WTC11 (cell line): ENCODE measurements around the gene PDE4B. TPM values are rescaled to one million over a fixed set of nuclear protein-coding genes. Genes with fewer than 3 reads are reported as not detected.

Experiments
- ATAC-seq: fragments of 200-7000 bp; cut with Tn5 transposase; 2 replicates; pipeline ENCODE4 v1.10.0; 2021; ENCODE audit warnings: mild to moderate bottlenecking, moderate library complexity
- CTCF ChIA-PET: fragments of 300-600 bp; sonication (Branson Sonifier 250); formaldehyde crosslinking; loops from one replicate; lab custom pipeline; 2021; ENCODE audit warnings: antibody characterized with exemption; lab: Charles Lee
- POLR2A ChIA-PET: fragments of 350-600 bp; sonication (Branson Sonifier 250); formaldehyde crosslinking; loops from one replicate; lab custom pipeline; 2021; ENCODE audit warnings: antibody characterized with exemption; lab: Charles Lee
- DNase-seq: peaks from one replicate; pipeline ENCODE4 v3.0.0; 2021; ENCODE audit warnings: low spot score
- H3K27ac Mint-ChIP-seq: 2 replicates; pipeline ENCODE4 v1.8.0; 2021; ENCODE audit warnings: mixed read lengths
- H3K27me3 Mint-ChIP-seq: 2 replicates; pipeline ENCODE4 v1.8.0; 2021; ENCODE audit warnings: low read depth, mild to moderate bottlenecking, moderate library complexity, mixed read lengths
- H3K36me3 Mint-ChIP-seq: 2 replicates; pipeline ENCODE4 v1.8.0; 2021; ENCODE audit warnings: mixed read lengths
- H3K4me1 Mint-ChIP-seq: 2 replicates; pipeline ENCODE4 v1.8.0; 2022; ENCODE audit warnings: mixed read lengths
- H3K4me3 Mint-ChIP-seq: 2 replicates; pipeline ENCODE4 v1.8.0; 2021; ENCODE audit warnings: mild to moderate bottlenecking, moderate library complexity, mixed read lengths
- H3K9me3 Mint-ChIP-seq: 2 replicates; pipeline ENCODE4 v1.8.0; 2021; ENCODE audit warnings: mixed read lengths
- AFF4 ChIP-seq: sonication (generic); formaldehyde crosslinking; IDR thresholded peaks from 2 replicates; pipeline ENCODE4 v1.8.1; 2023; ENCODE audit warnings: mild to moderate bottlenecking, missing genetic modification reagents, borderline replicate concordance
- AR ChIP-seq: fragments of 250-450 bp; sonication (Bioruptor Pico); IDR thresholded peaks from 2 replicates; pipeline ENCODE4 v1.9.0; 2021; ENCODE audit warnings: mild to moderate bottlenecking
- ATF6 ChIP-seq: sonication (generic); formaldehyde crosslinking; IDR thresholded peaks from 2 replicates; pipeline ENCODE4 v1.8.1; 2023; ENCODE audit warnings: mild to moderate bottlenecking, missing genetic modification reagents
- CREB1 ChIP-seq: sonication (generic); formaldehyde crosslinking; IDR thresholded peaks from 2 replicates; pipeline ENCODE4 v1.8.0; 2023; ENCODE audit warnings: mild to moderate bottlenecking, missing genetic modification reagents
- CREM ChIP-seq: sonication (generic); formaldehyde crosslinking; IDR thresholded peaks from 2 replicates; pipeline ENCODE4 v1.8.1; 2022; ENCODE audit warnings: mild to moderate bottlenecking, missing genetic modification reagents, moderate library complexity
- ELF4 ChIP-seq: sonication (generic); formaldehyde crosslinking; IDR thresholded peaks from 2 replicates; pipeline ENCODE4 v1.8.1; 2022; ENCODE audit warnings: low read depth, mild to moderate bottlenecking, moderate library complexity, missing genetic modification reagents
- GRHL2 ChIP-seq: fragments of 250-450 bp; sonication (Bioruptor Pico); IDR thresholded peaks from 2 replicates; pipeline ENCODE4 v1.8.0; 2022; ENCODE audit warnings: mild to moderate bottlenecking, moderate library complexity; ENCODE audit not compliant: insufficient replicate concordance, severe bottlenecking
- MLX ChIP-seq: sonication (generic); formaldehyde crosslinking; IDR thresholded peaks from 2 replicates; pipeline ENCODE4 v1.8.1; 2023; ENCODE audit warnings: mild to moderate bottlenecking, missing genetic modification reagents, moderate library complexity
- NFE2L1 ChIP-seq: sonication (generic); formaldehyde crosslinking; IDR thresholded peaks from 2 replicates; pipeline ENCODE4 v1.8.1; 2023; ENCODE audit warnings: missing genetic modification reagents
- NR3C1 ChIP-seq: sonication (generic); formaldehyde crosslinking; conservative IDR thresholded peaks from 2 replicates; pipeline ENCODE4 v1.8.1; 2023; ENCODE audit warnings: low read depth, mild to moderate bottlenecking, missing genetic modification reagents
- RELA ChIP-seq: sonication (generic); formaldehyde crosslinking; IDR thresholded peaks from 2 replicates; pipeline ENCODE4 v1.8.1; 2022; ENCODE audit warnings: missing genetic modification reagents, mild to moderate bottlenecking, borderline replicate concordance
- SMAD3 ChIP-seq: sonication (generic); formaldehyde crosslinking; IDR thresholded peaks from 2 replicates; pipeline ENCODE4 v1.8.0; 2022; ENCODE audit warnings: missing genetic modification reagents, mild to moderate bottlenecking, borderline replicate concordance
- TP53 ChIP-seq: sonication (generic); formaldehyde crosslinking; IDR thresholded peaks from 2 replicates; pipeline ENCODE4 v1.8.1; 2023; ENCODE audit warnings: mild to moderate bottlenecking, missing genetic modification reagents
- ZNF121 ChIP-seq: sonication (generic); formaldehyde crosslinking; IDR thresholded peaks from 2 replicates; pipeline ENCODE4 v1.8.0; 2023; ENCODE audit warnings: missing genetic modification reagents
- ZNF317 ChIP-seq: sonication (generic); formaldehyde crosslinking; IDR thresholded peaks from 2 replicates; pipeline ENCODE4 v1.8.1; 2023; ENCODE audit warnings: low read depth, mild to moderate bottlenecking, moderate library complexity, missing genetic modification reagents, borderline replicate concordance
- total RNA-seq: library from RNA; stranded (reverse); gene quantifications from 3 replicates; pipeline ENCODE4 v1.2.3, GENCODE V29; 2021
- TF ChIP-seq, protein P1 (sequence below): sonication (generic); formaldehyde crosslinking; IDR thresholded peaks from 2 replicates; pipeline ENCODE4 v1.8.1; 2023; ENCODE audit warnings: mild to moderate bottlenecking, missing genetic modification reagents
- TF ChIP-seq, protein P2 (sequence below): sonication (generic); formaldehyde crosslinking; conservative IDR thresholded peaks from 2 replicates; pipeline ENCODE4 v1.8.1; 2023; ENCODE audit warnings: mild to moderate bottlenecking, low read depth, missing genetic modification reagents, moderate library complexity
- TF ChIP-seq, protein P3 (sequence below): sonication (generic); formaldehyde crosslinking; IDR thresholded peaks from 2 replicates; pipeline ENCODE4 v1.8.0; 2023; ENCODE audit warnings: missing genetic modification reagents, mild to moderate bottlenecking, borderline replicate concordance

Gene PDE4B
- total RNA-seq, 1 experiment from 2014 or later: 8.0 TPM

- H3K9me3 Mint-ChIP-seq: peaks cover 36% of the 10 kb centered on the region
- H3K36me3 Mint-ChIP-seq: peaks cover 33% of the 10 kb centered on the region
- ChIA-PET CTCF (no interaction called here), POLR2A (interaction anchor here (0.7 to 1.1 kb wide), 2 partner anchors 28 to 293 kb away, joined by 3 to 5 read pairs; no protein-coding TSS in a partner anchor)
- H3K4me3 Mint-ChIP-seq: no peak overlapping the region
- ATAC-seq: no peak
- H3K4me1 Mint-ChIP-seq: peaks cover 29% of the 10 kb centered on the region
- H3K27me3 Mint-ChIP-seq: no peaks in the 10 kb centered on the region
- no peak for DNase-seq
- no peak overlapping the region for H3K27ac Mint-ChIP-seq
- TF ChIP-seq AR (CRISPR knock-in tag) (no peak), RELA (CRISPR knock-in tag) (no peak), MLX (CRISPR knock-in tag) (no peak), GRHL2 (no peak), SMAD3 (no peak), NR3C1 (CRISPR knock-in tag) (no peak), CREB1 (no peak), AFF4 (CRISPR knock-in tag) (no peak), ZNF121 (CRISPR knock-in tag) (no peak), ATF6 (CRISPR knock-in tag) (no peak), ZNF317 (CRISPR knock-in tag) (no peak), CREM (CRISPR knock-in tag) (no peak), NFE2L1 (no peak), TP53 (CRISPR knock-in tag) (no peak), ELF4 (no peak)
- TF ChIP-seq, protein P1, sequence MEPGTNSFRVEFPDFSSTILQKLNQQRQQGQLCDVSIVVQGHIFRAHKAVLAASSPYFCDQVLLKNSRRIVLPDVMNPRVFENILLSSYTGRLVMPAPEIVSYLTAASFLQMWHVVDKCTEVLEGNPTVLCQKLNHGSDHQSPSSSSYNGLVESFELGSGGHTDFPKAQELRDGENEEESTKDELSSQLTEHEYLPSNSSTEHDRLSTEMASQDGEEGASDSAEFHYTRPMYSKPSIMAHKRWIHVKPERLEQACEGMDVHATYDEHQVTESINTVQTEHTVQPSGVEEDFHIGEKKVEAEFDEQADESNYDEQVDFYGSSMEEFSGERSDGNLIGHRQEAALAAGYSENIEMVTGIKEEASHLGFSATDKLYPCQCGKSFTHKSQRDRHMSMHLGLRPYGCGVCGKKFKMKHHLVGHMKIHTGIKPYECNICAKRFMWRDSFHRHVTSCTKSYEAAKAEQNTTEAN: no peak
- TF ChIP-seq, protein P2, sequence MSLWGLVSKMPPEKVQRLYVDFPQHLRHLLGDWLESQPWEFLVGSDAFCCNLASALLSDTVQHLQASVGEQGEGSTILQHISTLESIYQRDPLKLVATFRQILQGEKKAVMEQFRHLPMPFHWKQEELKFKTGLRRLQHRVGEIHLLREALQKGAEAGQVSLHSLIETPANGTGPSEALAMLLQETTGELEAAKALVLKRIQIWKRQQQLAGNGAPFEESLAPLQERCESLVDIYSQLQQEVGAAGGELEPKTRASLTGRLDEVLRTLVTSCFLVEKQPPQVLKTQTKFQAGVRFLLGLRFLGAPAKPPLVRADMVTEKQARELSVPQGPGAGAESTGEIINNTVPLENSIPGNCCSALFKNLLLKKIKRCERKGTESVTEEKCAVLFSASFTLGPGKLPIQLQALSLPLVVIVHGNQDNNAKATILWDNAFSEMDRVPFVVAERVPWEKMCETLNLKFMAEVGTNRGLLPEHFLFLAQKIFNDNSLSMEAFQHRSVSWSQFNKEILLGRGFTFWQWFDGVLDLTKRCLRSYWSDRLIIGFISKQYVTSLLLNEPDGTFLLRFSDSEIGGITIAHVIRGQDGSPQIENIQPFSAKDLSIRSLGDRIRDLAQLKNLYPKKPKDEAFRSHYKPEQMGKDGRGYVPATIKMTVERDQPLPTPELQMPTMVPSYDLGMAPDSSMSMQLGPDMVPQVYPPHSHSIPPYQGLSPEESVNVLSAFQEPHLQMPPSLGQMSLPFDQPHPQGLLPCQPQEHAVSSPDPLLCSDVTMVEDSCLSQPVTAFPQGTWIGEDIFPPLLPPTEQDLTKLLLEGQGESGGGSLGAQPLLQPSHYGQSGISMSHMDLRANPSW (CRISPR knock-in tag): no peak
- TF ChIP-seq, protein P3, sequence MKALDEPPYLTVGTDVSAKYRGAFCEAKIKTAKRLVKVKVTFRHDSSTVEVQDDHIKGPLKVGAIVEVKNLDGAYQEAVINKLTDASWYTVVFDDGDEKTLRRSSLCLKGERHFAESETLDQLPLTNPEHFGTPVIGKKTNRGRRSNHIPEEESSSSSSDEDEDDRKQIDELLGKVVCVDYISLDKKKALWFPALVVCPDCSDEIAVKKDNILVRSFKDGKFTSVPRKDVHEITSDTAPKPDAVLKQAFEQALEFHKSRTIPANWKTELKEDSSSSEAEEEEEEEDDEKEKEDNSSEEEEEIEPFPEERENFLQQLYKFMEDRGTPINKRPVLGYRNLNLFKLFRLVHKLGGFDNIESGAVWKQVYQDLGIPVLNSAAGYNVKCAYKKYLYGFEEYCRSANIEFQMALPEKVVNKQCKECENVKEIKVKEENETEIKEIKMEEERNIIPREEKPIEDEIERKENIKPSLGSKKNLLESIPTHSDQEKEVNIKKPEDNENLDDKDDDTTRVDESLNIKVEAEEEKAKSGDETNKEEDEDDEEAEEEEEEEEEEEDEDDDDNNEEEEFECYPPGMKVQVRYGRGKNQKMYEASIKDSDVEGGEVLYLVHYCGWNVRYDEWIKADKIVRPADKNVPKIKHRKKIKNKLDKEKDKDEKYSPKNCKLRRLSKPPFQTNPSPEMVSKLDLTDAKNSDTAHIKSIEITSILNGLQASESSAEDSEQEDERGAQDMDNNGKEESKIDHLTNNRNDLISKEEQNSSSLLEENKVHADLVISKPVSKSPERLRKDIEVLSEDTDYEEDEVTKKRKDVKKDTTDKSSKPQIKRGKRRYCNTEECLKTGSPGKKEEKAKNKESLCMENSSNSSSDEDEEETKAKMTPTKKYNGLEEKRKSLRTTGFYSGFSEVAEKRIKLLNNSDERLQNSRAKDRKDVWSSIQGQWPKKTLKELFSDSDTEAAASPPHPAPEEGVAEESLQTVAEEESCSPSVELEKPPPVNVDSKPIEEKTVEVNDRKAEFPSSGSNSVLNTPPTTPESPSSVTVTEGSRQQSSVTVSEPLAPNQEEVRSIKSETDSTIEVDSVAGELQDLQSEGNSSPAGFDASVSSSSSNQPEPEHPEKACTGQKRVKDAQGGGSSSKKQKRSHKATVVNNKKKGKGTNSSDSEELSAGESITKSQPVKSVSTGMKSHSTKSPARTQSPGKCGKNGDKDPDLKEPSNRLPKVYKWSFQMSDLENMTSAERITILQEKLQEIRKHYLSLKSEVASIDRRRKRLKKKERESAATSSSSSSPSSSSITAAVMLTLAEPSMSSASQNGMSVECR (CRISPR knock-in tag): no peak
Observed at GRCh38 chr1:66380452-66381212, 587.9 kb downstream of the PDE4B start.
